Brain microvascular endothelial cell (primary cell): ENCODE measurements around the gene CTBP2.

ENCODE experiments used
- DNase-seq: peaks from one replicate; pipeline ENCODE4 v3.0.0-alpha.2; 2020
- H3K27ac ChIP-seq: fragments of 250-450 bp; sonication (Bioruptor Pico); 2 replicates; pipeline ENCODE4 v1.5.1; 2020; ENCODE audit warnings: mild to moderate bottlenecking, moderate library complexity
- H3K27me3 ChIP-seq: fragments of 250-450 bp; sonication (Bioruptor Pico); replicated peaks from 2 replicates; pipeline ENCODE4 v1.5.1; 2020; ENCODE audit warnings: mild to moderate bottlenecking
- H3K36me3 ChIP-seq: fragments of 250-450 bp; sonication (Bioruptor Pico); replicated peaks from 2 replicates; pipeline ENCODE4 v1.5.1; 2020; ENCODE audit warnings: mild to moderate bottlenecking
- H3K4me3 ChIP-seq: 2 replicates; pipeline ENCODE4 v1.5.1; 2011; ENCODE audit warnings: low read depth, mild to moderate bottlenecking, control low read depth, low read length, moderate library complexity
- CTCF ChIP-seq: IDR thresholded peaks from 2 replicates; pipeline ENCODE4 v1.5.1; 2011; ENCODE audit warnings: low read depth, mild to moderate bottlenecking, moderate library complexity, low read length, control low read depth, inconsistent platforms; ENCODE audit errors: missing control alignments
- in situ Hi-C: cut with HindIII; loops from 2 replicates; pipeline ENCODE4 v1.10.0; 2017; ENCODE audit warnings: low sequenced_read_pairs, low pct_ligation_motif_present

CTBP2 gene

GRCh38 chr10:124998624-124999291 is 161.6 kb downstream of the CTBP2 start:
- peak overlapping the region; percentile 68 for H3K27ac ChIP-seq
- TF ChIP-seq CTCF: no peak
- in situ Hi-C loops: no loop called here
- H3K36me3 ChIP-seq: peaks cover 46% of the 10 kb centered on the region
- no peak overlapping the region for H3K4me3 ChIP-seq
- no peaks in the 10 kb centered on the region for H3K27me3 ChIP-seq
- DNase-seq: no peak

GRCh38 chr10:124997771-124998623 is 162.4 kb downstream of the CTBP2 start:
- Histone ChIP-seq H3K27me3 (no peaks in the 10 kb centered on the region), H3K4me3 (no peak overlapping the region), H3K27ac (no peak overlapping the region), H3K36me3 (peaks cover 53% of the 10 kb centered on the region)
- in situ Hi-C loops: no loop called here
- TF ChIP-seq CTCF: no peak
- DNase-seq: no peak

GRCh38 chr10:124997306-124997705 is 163.1 kb downstream of the CTBP2 start:
- Histone ChIP-seq H3K36me3 (peaks cover 60% of the 10 kb centered on the region), H3K4me3 (no peak overlapping the region), H3K27ac (no peak overlapping the region), H3K27me3 (no peaks in the 10 kb centered on the region)
- in situ Hi-C loops: no loop called here
- no peak for TF ChIP-seq CTCF
- no peak for DNase-seq

GRCh38 chr10:124996854-124997215 is 163.5 kb downstream of the CTBP2 start:
- no peak overlapping the region for H3K4me3 ChIP-seq
- H3K27me3 ChIP-seq: no peaks in the 10 kb centered on the region
- in situ Hi-C loops: no loop called here
- DNase-seq: no peak
- peaks cover 65% of the 10 kb centered on the region for H3K36me3 ChIP-seq
- no peak overlapping the region for H3K27ac ChIP-seq
- TF ChIP-seq CTCF: no peak

- in situ Hi-C loops: no loop called here
- no peak overlapping the region for H3K4me3 ChIP-seq
- H3K36me3 ChIP-seq: peaks cover 70% of the 10 kb centered on the region
- no peaks in the 10 kb centered on the region for H3K27me3 ChIP-seq
- DNase-seq: no peak
- H3K27ac ChIP-seq: no peak overlapping the region
- no peak for TF ChIP-seq CTCF
Observed at GRCh38 chr10:124996127-124996853, 164.1 kb downstream of the CTBP2 start.
